ENCODE measurements around the gene TNNI2. TPM values are rescaled to one million over a fixed set of nuclear protein-coding genes. Genes with fewer than 3 reads are reported as not detected.

Gene TNNI2
- total RNA-seq, 1 donor from 2014 or later: not detected

DNA sequence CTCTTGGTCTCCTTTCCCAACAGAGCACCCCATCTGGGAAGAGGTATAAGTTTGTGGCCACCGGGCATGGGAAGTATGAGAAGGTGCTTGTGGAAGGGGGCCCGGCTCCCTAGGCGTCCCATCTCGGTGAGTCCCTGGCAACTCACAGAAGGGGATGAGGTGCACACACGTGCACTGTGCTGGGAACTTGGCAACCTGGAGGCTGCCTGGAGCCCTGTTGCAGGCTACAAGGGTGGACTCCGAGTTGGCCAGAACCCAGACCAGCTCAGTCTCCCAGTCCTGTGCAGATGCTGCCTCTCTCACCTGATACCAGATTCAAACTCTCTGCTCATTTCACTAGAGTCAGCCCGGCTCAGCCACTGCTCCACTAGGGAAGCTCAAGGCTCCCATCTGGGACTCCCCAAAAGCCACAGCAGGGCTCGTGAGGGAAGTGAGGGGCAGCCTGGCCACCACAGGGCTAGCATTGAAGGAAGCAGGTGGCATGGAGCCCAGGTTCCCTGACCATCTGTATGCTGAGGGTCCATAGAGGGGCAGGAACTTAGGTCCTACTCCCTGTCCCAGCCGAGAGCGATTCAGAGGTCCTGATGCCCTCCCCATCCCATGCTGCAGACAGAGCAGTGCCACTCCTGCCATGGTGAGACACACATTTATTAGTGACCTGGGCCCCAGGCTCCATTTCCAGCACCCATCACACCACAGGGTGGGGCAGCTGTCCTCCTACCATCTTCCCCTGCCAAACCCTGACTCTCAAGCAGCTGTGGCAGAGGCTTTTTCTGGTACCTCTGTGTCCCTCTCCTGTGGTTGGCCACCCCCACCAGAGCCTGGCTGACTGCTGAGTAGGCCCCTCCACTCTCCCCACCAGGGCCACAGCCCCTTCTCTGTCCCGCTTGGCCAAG, 48.9 kb downstream of the TNNI2 start:
- DNase-seq (ENCODE audit: low read depth in 2 of 2): no peak

DNA sequence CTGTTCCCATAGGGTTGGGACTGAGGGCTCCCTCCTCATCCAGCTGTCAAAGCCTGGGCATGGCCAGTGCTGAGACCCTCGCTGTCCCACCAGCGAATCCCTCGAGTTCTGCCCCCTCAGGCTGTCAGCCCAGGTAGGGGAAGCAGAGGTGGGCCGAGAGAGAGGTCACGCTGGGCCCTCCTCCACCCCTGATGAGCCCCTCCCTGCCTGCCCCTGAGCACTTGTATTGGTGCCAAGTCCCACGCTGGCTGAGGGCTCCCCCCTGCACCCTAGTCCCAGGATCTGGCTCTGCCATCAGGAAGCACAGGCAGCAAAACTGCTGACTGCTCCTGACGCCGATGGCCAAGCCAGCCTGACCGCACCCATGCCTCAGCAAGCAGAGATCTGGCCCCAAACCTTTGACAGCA, 49.6 kb downstream of the TNNI2 start:
- DNase-seq (ENCODE audit: low read depth in 2 of 2): no peak

DNA sequence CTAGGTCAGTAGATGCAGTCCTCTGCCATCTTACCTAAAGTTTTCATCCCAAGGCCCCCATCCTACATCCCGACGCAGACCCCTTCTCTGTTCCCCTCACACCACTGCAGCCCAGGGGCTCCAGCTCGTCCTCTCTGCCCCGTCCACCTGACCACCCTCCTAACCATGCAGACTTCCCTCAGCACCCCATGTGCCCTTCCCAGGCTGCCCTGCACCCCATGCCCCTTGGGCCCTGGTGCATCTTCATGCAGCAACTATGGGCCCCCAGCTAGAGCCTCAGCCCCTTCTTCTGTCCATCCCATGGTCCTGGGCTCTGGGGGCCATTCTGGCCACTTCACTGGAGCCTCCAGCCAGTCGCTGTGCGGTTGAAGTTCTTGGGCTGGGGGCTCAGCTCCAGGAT, 50.0 kb downstream of the TNNI2 start:
- no peak for DNase-seq (ENCODE audit: low read depth in 2 of 2)

DNA sequence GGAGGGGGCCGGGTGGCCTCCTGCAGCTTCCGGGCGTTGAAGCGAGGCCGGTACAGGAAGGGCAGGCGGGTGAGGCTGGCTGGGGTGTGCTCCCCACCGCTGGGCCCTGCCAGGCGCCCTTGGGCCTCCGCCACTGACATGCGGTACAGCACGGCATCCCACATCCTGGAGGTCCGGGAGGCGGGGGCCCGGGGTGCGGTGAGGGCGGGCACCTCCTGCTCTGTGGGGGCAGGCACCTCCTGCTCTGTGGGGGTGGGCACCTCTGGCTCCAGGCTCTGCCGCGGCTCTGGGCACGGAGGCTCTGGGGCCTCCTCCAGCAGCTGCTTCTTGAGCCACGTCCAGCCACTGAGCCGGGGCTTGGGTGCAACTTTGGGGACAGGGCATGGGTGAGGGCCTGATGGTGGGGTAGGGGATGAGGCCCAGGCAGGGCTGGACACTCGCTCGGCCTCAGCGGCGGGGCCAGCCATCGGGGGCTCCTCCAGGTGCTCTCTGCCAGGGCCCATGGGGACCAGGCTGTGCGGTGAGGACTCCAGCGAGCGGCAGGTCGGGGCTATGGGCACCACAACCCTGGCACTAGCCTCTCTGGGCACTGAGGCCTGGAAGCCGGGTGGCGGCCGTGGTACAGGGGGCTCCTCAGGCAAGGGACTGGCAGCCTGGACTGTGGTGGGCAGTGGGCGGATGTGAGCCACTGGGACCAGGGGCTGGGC, 50.6 kb downstream of the TNNI2 start:
- DNase-seq (ENCODE audit: low read depth in 2 of 2): no peak

DNA sequence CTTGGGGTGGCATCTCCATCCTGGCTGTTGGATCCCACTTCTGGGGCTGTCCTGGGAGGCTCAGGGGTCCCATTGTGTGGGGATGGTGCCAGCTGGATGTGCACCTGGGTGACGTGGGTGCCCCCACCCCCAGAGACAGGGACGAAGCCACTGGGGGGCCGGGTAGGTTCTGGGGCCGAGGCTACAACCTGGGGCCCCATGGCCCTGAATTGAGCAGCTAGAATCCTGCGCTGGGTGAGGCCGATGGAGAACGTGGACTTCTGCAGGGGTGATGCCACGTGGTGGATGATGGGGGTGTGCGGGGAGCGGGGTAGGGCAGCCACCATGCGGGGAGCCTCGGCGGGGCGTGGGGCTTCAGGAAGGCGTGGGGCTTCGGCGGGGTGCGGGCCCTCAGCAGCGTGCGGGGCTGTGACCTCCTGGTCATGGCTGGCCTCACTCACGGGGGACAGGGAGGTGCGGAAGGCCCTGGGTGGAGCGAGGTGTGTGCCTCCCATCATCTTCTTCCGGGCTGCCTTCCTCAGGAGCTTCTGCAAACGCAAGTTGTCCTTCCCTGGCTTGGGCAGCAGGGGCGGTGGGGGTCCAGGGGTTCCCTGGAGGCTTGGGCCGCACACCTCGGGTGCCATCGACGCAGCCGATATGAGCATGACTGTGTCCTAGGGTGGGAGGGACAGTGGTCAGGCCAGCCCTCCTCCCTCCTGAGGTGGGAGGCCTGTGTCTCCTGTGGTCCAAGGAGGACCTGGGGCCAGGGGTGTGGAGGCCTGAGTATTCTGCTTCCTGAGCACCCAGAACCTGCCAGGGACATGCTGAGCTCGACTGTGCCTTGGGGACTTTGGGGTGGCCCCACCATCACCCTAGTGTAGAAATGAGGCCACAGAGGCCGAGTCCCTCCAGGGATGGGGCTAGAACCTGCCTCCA, 51.4 kb downstream of the TNNI2 start:
- no peak for DNase-seq (ENCODE audit: low read depth in 2 of 2)

Other genes with a start within 250 kb of the TNNI2 start
- gene KRTAP5-2, start 240.7 kb upstream of the TNNI2 start, total RNA-seq: not detected in 2 replicates
- gene KRTAP5-3, start 230.5 kb upstream of the TNNI2 start, total RNA-seq: not detected in 2 replicates
- not detected in 2 replicates for gene KRTAP5-4, start 216.8 kb upstream of the TNNI2 start, total RNA-seq
- not detected in 2 replicates for gene KRTAP5-5, start 209.2 kb upstream of the TNNI2 start, total RNA-seq
- gene KRTAP5-6, start 141.8 kb upstream of the TNNI2 start, total RNA-seq: 0.13 and 0.25 TPM in 2 replicates
- gene IFITM10, start 88.4 kb upstream of the TNNI2 start, total RNA-seq: 0.39 and 1.3 TPM in 2 replicates
- 105 and 909 TPM in 2 replicates for gene CTSD, start 75.1 kb upstream of the TNNI2 start, total RNA-seq
- under 0.01 and 0.13 TPM in 2 replicates for gene SYT8, start 4.0 kb upstream of the TNNI2 start, total RNA-seq
- under 0.01 TPM in 2 replicates for gene LSP1, start 14.1 kb downstream of the TNNI2 start, total RNA-seq
- not detected in 2 replicates for gene PRR33, start 52.9 kb downstream of the TNNI2 start, total RNA-seq
- not detected in 2 replicates for gene TNNT3, start 80.7 kb downstream of the TNNI2 start, total RNA-seq
- 48.3 and 94.5 TPM in 2 replicates for gene MRPL23, start 108.4 kb downstream of the TNNI2 start, total RNA-seq
- 5.5 and 162 TPM in 2 replicates for gene H19, start 158.9 kb downstream of the TNNI2 start, total RNA-seq